Omental fat pad (tissue), 4 donors: Measurements from ENCODE around the gene FMN2. TPM values are rescaled to one million over a fixed set of nuclear protein-coding genes. Genes with fewer than 3 reads are reported as not detected.

Source experiments
- ATAC-seq: fragments of 150-250 bp; one replicate; pipeline ENCODE4 v1.9.1; 2016; ENCODE audit warnings: mild to moderate bottlenecking, moderate library complexity; ENCODE audit not compliant: low FRiP score
- DNase-seq: peaks from one replicate; pipeline ENCODE4 v3.0.0-alpha.2; 2019; ENCODE audit warnings: low spot score
- total RNA-seq, 4 donors: library from RNA; depleted of rRNA; stranded (reverse); fragments of >200 nt; gene quantifications; one replicate each; pipeline ENCODE4 v1.1.0, GENCODE V29; 2016
- TF ChIP-seq, protein P1 (sequence below), 3 donors: fragments of 450-650 bp; IDR thresholded peaks; one replicate each; pipeline ENCODE4 v1.5.1; 2016 to 2017; ENCODE audit warnings: antibody characterized with exemption in 3 of 3, mild to moderate bottlenecking in 3 of 3, moderate library complexity in 2 of 3

Gene FMN2
- total RNA-seq, 4 donors from 2014 or later: 1.2 to 4.3 (median 2.8) TPM

DNA sequence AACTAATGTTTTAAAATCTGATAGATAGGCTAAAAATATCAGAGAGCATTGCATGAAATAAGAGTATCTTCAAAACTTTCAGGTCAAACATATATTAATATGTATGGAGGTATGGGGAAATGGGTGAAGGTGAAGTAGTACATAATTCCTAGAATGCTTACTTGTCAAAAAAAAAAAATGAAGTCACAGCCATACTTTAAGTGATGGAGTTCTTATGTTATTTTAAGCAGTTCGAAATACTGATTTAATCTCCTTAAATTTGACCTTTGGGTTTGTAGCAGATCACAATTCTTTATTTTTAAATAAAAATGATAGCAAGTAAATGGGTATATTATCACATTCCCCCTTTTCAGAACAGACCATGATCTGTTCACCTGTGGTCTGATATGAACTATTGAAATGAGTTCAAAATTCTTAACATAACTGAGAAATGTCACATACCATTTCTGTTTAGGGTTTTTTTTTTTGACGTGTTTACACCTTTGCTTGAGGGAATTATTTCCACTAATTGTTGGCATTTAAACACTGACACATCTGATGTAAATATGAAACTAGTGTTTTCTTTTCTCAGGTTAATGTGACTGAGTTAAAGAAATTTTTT, 300.1 kb downstream of the FMN2 start:
- TF ChIP-seq, protein P1, sequence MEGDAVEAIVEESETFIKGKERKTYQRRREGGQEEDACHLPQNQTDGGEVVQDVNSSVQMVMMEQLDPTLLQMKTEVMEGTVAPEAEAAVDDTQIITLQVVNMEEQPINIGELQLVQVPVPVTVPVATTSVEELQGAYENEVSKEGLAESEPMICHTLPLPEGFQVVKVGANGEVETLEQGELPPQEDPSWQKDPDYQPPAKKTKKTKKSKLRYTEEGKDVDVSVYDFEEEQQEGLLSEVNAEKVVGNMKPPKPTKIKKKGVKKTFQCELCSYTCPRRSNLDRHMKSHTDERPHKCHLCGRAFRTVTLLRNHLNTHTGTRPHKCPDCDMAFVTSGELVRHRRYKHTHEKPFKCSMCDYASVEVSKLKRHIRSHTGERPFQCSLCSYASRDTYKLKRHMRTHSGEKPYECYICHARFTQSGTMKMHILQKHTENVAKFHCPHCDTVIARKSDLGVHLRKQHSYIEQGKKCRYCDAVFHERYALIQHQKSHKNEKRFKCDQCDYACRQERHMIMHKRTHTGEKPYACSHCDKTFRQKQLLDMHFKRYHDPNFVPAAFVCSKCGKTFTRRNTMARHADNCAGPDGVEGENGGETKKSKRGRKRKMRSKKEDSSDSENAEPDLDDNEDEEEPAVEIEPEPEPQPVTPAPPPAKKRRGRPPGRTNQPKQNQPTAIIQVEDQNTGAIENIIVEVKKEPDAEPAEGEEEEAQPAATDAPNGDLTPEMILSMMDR (IDR thresholded peaks at IDR 0.05): no peak
- ATAC-seq (no peak), DNase-seq (no peak)

DNA sequence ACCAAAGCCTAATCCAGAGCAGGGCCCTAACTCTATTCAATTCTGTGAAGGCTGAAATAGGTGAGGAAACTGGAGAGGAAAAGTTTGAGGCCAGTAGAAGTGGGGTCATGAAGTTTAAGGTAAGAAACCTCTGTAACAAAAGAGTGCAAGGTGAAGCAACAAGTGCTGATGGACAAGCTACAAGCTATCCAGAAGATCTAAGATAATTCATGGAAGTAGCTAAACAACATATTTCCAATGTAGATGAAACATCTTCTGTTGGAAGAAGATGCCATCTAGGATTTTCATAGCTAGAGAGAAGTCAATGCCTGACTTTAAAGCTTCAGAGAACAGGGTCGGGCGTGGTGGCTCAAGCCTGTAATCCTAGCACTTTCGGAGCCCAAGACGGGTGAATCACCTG, 302.7 kb downstream of the FMN2 start:
- no peak for DNase-seq
- ATAC-seq: no peak
- TF ChIP-seq, protein P1 (IDR thresholded peaks at IDR 0.05): no peak

DNA sequence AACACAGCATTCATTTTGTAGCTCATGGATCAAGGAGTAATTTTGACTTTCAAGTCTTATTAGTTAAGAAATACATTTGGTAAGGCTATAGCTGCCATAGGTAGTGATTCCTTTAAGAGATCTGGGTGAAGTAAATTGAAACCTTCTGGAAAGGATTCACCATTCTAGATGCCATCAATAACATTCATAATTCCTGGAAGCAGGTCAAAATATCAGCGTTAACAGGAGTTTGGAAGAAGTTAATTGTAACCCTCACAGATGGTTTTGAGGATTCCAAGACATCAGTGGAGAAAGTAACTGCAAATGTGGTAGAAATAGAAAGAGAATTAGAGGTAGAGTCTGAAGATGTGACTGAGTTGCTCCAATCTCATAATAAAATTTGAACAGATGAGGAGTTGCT, 303.7 kb downstream of the FMN2 start:
- TF ChIP-seq, protein P1 (IDR thresholded peaks at IDR 0.05): no peak
- no peak for DNase-seq
- no peak for ATAC-seq

DNA sequence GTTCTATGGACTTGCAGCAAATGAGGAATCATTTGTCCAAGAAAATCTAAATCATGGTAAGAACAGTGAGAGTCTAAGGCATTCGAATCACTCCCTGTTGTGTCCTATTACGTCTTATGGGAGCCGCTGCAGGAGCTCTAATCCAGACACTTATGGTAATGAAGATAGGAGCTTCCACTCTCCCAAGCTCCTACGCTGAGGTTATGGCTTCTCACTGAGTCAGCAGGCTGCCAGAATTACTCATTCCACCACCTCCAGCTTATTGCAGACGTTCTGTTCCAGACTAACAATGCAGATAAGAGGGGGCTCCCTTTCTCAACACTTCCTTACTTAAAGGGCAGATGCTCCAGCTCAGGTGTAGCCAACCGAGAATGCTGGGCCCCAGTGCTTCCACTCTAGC, 307.7 kb downstream of the FMN2 start:
- DNase-seq (no peak), ATAC-seq (peak; percentile 97)
- TF ChIP-seq, protein P1 (IDR thresholded peaks at IDR 0.05): no peak

DNA sequence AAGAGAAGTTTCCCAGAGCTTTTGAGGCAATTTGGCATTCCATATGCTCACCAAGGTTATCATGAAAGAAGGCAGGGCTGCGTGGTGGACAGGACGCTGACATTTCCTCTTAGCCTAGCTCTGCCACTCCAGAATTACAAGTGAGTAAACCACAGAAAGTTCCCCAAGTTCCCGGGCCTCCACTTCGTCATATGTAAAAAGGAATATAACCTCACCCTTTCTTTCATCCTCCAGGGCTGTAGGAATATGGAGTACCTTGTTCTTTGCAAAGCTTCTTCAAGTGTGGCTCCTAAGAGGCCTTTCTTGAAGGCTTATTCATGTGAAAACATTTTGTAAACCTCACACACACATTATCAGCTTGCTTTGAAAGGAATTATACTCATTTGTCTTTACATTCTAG, 310.0 kb downstream of the FMN2 start:
- TF ChIP-seq, protein P1 (IDR thresholded peaks at IDR 0.05): no peak
- DNase-seq (no peak), ATAC-seq (no peak)

DNA sequence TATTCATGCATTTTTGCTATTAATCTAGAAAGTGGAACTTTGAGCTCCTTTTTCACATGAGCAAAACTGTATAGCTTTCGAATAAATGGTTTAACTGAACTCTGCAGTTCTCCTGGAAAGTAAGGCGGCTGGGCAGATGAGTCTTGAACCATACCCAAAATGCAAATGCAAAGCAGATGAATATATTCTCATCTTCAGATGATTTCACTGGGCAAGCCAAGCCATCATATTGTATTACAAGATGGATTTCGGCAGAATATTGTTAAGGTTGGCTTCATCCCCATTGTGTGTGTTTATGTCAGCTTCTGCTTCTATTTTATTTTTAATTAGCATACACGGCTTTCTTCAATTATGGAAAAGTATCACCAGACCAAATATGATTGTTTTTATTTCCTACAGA, 310.6 kb downstream of the FMN2 start:
- DNase-seq (no peak), ATAC-seq (no peak)
- TF ChIP-seq, protein P1 (IDR thresholded peaks at IDR 0.05): no peak

DNA sequence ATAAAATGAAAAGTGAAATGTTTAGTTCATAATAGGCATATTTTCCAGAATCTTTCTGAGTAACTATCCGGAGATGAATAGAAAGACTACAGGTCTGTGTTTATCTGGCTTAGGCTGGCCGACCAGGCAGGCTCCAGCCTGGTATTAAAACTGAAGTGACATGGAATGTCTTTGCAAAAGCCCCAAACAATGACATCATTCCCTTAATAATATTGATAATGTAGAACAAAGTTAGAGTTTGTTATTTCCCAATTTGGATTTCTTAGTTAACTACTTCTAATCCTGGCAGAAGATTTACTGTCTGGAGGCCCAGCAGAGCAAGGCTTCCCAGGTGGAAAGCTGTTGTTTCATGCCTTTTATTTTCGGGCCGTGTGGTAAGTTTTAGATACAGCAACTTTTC, 312.6 kb downstream of the FMN2 start:
- TF ChIP-seq, protein P1 (IDR thresholded peaks at IDR 0.05): no peak
- no peak for ATAC-seq
- DNase-seq: no peak
